NCI-H526 treated with DMSO at 0.1 percent for 48 hours (cell line): ENCODE results near the gene MARF1.
"Not testable (repeated sequence)": the region's sequence is repeated elsewhere in the genome, so short reads cannot be mapped to it uniquely, and the experiment has no call there.

ENCODE experiments used
- DNase-seq: peaks from one replicate; lab custom pipeline; 2025; lab: John Stamatoyannopoulos, UW

Gene MARF1

DNA sequence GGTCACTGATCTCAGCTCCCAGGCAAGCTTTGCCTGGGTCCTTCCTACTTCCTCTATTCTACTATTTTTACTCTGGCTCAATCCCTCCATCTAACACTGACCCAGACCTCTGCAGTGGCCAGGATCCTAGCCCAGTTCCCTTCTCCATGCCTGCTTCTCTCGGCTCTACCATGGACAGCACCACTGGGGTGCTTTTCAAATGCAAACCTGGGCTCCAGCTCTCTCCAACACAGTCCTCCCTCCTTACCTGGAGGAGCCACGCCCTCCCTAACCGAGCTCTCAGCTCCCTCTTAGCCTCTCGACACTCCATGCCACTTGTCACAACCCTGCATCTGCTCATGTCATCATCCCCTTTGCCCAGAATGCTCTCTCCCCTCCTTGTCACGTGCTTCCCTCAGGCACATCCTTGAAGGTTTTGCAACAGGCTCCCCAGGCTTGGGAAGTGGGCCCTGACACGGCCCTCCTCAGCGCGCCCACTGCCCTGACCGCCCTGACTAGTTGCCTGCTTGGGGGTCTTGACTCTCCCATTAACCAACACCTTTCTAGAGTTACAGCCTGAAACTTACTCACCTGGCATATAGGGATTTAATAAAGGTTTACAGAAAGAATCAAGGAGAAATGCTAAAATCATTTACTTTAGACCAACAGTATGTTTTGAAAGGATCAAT, 41.6 kb downstream of the MARF1 start:
- DNase-seq: no peak

DNA sequence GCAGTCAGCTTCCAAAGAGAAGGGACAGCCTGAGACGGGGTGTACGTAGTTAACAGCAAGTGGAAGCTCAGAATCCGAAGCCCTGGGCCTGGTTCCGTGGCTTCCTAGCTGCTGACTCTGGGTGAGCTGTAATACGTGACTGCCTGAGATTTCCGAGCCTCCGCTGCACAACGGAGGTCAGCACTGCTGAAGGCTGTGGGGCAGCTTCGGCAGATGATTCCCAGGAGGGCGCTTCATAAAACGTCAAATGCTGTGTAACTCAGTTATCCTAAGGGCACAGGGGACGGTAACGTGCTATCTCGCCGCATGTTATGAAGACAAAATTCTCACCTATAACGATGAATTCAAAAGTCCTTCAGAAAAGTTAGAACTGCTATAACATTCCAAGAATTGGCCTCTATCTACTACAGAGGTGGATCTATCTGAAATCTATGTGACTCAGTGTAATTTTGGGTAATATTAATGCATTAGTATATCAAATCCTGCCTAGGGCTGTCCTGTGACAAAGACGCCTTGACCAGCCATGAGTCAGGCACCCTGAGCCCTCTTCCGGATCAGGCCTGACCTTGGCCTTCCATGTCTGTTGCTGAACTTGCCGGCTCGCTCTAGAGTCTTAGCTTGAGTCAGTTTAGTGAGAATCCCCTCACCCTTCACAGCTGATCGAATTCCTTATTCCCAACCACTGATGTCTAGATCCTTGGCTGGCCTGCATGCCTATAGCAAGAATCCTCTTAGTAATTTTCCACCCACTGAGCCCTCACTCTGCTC, 43.5 kb downstream of the MARF1 start:
- no peak for DNase-seq

DNA sequence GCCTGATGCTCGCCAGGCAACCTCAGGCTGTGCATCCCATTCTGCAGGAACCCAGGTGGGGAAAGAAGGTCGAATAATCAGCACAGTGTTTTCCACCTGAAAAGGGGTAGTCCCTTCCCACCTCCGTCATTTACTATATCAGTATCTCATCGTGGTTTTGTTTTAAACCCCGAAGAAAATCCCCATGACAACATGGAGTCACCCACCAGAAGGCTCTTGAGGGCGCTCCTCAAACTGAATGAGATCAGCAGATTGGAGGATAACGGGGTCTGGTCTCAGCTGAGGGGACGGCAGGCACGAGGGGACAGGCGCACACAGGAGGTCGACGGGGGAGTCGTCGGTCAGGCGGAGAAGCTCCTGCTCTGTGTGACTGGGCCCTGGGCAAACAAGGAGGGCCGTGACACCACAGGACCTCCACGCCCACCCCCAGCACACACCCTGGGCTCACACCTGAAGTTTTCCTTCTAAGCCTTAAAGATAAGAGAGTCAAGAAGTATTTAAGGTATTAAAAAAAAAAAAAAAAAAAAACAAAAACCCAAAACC, 44.2 kb downstream of the MARF1 start:
- no peak for DNase-seq

DNA sequence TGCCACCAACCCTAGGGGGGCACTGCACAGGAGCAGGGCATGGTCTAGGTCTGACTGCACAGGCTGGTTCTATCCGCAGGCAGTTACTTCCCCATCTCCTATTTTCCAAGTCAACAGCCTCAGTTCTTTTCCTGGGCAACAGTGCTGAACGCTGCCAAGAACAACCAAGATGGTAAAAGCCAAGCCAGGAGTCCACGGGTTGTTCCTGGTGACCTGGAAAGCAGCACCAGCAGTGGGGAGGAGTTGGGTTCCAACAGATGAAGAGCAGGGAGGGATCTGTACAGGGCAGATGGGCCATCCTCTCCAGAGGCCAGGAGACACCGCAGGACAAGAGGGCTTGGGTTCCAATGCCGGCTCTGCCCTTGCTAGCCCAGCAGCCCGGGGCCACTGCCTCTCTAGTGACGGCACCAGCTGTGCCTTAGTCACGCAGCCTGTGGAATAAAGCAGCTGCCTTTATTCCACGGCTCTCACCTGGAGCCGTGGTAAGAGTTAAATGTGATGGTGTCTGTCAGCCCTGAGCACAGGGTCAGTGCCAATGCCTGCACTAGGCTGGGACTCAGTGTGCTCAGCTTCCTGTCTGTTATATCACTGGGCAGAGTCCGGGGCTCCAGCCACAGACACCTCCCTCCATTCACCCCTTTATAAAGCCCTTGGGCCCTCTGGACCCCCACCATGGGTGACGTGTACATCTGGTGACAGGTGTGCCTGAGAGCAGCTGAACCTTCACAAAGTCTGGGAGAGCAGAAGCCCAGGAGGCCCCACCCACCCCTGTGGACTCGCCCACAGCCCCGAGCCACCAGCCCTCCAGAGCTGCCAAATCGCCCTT, 44.9 kb downstream of the MARF1 start:
- no peak for DNase-seq

DNA sequence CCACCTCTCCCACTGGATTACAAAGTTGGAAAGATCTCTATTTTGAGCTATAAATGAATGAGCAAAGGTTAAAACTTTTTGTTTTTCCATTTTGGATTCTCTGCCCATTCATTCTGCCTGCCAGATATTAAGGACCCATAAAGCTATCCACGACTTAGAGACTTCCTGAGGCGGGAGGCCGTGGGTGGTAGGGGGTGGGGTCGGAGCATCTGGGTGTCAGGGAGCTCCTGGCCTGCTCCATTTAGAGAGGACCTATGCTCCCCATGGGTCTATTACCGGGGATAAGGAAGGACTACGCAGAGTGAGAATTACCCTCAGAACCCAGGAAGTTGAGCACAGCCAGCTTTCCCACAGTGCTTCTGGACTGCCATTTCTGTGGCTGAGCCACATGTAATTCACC, 45.8 kb downstream of the MARF1 start:
- no peak for DNase-seq

DNA sequence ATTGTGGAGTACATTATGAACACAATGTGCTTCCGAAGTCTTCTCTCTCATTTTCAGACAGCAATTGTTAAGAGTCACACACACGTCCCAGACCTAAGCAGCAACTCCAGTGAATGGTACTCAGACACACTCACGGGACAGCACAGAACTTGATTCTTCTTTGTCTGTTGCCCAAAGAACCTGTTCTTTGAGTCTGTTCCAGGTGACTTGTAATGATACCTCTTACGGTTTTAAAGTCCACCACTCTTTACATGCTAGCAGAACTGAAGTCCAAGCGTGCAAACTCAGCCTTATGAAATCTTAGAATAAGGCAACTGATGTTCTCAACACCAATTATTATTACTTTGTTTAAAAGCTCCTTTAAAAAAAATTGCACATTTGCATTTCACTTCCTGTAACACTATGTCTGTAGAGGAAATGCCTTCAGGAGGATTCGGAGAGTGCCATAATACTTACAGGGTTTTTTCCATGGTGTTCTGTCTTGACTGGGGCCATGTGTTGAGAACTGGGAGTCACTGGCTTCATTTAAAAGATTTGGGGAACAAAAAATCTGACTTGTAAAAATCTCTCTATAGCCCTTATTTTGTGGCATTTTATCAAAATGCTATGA, 48.1 kb downstream of the MARF1 start:
- no peak for DNase-seq

DNA sequence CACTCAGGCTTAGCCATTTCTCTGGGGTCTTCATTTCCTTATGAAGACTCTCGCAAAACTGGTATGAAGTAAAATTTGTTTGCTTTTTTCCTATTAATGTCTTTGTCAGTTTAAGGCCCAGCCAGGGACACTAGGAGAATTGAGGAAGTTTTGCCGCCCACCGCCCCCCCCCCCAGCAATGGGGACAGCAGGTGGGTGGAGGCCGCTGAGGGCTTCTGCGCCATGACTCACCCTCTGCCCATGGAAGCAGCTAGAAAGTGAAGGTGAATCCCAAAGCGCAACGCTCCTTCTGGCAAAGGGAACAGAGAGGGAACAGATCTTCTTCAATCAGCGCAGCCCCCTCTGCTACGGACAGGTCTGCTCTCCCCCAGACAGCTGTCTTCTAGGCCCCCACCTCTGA, 49.7 kb downstream of the MARF1 start:
- DNase-seq: no peak

DNA sequence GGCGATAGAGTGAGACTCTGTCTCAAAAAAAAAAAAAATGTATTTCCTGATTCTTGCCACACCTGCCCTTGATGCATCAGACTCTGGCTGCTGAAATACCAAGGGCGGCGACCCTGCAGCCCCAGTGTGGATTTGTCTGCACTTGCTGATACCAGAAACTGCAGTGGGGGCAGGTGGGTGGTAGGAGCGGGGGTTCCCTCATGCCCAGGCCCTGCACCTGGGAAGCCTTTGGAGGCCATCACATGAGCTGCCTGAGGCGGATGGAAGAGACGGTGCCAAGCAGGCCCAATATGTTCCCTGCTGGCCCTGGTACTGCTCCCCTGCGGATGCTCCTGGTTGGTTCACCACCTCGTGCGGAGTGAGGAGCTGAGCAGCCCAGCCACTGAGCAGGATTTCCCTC, 50.6 kb downstream of the MARF1 start:
- DNase-seq: no peak

DNA sequence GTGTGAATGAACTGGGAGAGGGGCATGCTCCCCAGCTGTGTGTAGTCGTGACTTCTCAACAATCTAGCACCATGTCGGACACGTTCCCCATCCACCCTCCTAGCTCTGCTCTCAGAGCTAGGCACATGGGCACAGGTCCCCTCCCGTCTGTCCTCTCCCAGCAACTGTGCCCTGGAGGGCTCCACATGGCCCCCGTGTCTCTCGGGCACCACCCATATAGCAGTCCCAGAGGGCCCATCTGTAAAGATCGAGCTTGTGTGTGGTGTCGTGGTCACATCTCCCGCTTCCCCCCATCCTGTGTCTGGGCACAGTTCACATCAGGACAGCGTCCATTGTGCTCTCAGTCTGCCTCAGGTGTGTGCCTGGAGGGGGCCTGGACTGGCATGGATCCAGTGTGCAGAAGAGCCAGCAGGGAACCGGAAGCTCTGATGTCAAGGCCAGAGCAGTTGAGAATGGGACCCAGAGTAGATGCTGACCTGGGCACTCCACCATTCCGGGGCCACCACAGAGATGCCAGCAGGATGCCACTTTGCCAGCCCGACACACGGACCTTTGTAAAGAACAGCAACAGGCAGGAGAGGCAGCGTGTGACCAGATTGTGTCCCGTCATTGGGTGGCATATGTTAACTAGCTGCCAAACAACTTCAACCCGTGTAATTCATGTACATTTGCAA, 55.7 kb downstream of the MARF1 start:
- no peak for DNase-seq

DNA sequence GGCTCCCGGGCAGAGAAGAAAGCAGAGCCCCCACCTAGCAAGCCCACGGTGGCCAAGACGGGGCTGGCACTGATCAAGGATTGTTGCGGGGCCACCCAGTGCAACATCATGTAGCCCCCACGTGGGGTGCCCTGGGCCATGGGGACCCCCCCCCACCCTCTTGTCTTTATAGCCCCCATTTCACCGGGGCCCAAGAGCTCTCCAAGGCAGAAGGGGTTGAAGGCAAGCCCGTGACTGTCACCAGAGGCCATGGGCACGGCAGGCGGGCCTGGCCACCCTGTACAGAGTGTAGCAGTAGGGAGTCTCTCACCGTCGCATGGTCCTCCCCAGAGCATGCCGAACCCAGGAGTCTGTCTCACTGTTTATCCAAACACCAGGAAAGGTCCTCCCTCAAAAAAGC, 56.2 kb downstream of the MARF1 start:
- no peak for DNase-seq

DNA sequence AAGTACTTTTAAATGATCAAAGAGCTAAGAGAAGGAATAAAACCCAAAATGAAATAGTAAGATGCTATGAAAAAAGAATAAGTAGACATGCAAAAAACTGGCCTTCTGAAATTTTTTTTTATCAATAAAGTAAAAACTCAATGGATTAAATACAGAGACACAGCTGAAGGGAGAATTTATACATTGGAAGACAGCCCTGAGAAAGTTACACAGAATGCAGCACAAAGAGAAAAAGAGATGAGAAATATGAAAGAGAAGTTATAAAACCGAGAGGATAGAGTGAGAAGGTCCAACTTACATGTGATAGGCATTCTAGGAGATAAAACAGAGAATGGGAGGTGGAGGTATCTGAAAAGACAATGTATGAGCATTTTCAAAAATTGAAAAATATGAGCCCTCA, 57.0 kb downstream of the MARF1 start:
- no peak for DNase-seq

DNA sequence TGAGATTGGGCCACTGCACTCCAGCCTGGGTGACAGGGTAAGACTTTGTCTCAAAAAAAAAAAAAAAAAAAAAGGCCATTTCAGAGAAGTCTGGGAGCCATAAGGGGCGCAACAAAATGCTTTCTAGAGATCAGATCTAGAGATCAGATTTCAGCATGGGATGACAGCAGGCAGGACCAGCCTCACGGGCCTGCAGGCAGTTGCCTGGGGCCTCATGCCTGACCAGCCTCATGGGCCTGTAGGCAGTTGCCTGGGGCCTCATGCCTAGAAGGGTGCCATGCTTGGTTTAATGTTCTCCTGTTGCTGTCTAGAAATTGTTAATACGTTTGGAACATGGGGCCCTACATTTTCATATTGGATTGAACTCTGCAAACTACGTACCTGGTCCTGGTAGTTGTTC, 59.4 kb downstream of the MARF1 start:
- no peak for DNase-seq

DNA sequence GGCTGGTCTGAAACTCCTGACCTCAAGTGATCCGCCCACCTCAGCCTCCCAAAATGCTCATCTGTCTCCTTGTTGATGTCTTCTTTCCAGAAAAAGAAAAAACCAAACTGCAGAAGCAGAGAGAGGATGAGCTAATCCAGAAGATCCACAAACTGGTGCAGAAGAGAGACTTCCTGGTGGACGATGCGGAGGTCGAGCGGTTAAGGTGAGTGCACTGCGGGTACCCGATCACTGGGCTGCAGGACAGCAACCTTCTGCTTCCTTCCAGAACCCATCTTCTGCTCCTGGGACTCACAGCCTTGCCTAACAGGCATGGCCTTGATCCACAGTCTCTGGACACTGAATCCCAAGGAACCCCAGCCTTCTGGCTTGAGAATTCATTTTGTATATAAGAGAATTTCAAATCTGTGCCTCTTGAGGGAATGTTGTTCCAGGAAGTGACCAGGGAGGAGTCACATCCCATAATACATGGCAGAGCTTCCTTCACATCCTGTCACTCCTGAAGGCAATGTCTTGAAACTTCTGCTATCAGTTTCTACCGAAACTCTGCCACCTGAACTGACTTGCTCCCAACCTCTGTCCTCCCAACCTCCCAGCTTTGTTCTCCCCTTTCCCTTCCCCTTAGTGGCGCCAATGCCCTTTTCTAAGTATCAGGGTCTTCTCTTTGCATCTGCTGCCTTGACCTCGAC, 61.7 kb downstream of the MARF1 start:
- no peak for DNase-seq

DNA sequence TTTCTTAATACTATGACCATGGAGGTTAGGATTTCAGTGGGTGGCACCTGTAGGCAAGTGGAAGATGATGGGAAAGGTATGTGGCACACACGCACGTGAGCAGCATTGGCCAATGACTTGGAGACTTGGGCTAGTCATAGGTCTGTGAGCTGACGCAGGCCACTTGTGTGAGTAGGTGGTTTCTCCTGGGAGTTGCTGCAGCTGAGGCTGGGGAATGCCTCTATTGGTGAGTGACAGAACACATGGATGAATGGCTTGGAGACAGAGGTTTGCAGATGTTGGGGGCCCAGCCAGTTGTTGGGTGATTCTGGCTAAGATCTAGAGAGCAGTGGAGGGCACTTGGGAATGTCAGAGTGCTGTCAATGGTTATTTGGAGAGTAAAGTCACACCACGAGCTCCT, 64.1 kb downstream of the MARF1 start:
- no peak for DNase-seq

DNA sequence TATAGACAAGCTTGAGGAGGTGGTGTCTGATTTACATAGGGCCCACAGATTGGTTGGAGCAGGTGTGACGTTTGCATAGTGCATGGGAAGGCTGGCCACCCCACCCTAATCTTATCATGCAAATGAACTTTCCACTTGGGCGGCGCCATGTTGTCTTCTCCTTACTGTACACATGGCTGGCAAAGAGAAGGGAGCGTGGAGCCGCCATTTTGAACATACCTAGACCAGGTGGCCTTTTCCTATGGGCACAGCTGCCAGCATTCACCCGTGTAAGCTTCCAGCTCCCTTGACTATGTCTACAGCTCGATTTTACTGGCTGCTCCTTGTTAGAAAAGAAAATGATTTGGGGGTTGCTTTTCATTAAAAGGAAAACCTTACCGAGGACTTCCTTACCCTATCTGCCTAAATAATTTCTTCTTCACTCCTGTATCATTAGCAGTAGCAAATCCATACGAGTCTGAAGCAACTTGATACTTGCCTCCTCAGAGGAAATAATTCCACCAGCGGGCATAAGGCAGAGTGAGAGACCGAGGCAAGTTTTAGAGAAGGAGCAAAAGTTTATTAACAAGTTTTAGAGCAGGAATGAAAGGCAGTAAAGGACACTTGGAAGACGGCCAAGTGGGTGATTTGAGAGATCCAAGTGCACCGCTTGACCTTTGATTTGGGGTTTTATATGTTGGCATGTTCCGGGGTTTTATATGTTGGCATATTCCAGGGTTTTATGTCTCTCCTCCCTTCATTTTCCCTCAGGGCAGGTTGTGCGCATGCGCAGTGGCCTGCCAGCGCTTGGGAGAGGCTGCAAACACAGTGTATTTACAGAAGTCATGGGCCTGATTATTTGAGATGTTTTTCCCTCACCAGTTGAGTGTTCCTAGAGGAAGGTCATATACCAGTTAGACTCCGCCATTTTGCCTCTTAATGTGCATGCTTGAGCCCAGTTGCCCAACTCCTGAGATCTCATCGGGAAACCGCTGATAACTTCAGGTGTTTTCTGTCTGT, 65.7 kb downstream of the MARF1 start:
- DNase-seq: peak; percentile 8

DNA sequence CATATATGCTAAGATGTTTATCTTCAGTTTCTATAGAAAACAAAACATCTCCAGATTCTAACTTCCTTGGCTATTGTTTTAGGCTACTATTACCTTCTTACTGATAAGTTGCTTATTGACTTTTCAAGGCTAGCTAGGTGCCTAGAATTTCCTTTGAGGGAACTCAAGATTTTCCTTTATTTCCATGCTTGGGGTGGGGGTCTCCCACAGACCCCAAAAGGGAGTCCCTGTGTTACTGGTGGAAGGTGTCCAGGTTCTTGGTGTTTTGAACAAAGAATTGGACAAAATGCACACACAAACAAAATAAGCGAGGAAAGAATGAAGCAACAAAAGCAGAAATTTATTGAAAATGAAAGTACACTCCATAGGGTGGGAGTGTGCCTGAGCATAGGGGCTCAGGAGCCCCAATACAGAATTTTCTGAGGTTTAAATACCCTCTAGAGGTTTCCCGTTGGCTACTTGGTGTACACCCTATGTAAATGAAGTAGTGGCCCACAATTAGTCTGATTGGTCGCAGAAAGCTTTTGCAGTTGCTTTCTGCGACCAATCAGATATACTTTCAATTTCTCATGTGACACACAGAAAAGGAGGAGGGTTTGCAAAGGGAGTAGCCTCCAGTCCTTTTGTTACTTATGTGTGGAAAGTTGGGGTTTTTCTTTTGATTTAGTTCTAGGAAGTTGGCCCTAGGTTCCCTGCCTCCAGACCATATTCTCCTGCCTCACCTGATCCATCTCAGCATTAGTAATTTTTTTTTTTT, 67.5 kb downstream of the MARF1 start:
- no peak for DNase-seq

DNA sequence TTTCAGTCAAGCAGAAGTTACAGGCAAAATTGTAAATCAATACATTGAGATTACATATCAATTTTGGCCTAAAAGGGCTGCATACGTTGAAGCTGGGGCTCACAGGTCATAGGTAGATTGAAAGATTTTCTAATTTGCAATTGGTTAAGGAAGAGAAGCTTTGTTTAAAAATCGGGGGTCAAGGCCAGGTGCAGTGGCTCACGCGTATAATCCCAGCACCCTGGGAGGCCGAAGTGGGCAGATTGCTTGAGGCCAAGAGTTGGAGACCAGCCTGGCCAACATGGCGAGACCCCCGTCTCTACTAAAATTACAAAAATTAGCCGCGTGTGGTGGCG, 68.4 kb downstream of the MARF1 start:
- no peak for DNase-seq

DNA sequence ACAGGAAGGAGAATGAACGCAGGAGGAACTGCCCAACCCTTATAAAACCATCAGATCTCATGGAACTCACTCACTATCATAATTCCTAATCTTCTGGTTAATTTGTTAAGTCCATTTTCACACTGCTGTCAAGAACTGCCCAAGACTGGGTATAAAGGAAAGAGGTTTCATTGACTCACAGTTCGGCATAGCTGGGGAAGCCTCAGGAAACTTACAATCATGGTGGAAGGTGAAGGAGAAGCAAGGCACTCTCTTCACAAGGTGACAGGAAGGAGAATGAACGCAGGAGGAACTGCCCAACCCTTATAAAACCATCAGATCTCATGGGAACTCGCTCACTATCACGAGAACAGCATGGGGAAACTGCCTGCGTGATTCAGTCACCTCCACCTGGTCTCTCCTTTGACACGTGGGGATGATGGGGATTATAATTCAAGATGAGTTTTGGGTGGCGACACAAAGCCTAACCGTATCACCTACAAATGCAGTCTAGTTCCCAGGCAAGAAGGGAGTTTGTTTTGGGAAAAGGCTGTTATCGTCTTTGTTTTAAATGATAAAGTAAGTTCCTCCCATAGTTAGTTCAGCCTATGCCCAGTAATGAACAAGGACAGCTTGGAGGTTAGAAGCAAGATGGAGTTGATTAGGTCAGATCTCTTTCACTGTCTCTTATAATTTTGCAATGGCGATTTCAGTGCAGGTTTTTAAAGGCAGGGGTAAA, 68.9 kb downstream of the MARF1 start:
- not testable (repeated sequence) for DNase-seq
